Measurements from ENCODE around the gene SUMO3.

SUMO3 gene

DNA sequence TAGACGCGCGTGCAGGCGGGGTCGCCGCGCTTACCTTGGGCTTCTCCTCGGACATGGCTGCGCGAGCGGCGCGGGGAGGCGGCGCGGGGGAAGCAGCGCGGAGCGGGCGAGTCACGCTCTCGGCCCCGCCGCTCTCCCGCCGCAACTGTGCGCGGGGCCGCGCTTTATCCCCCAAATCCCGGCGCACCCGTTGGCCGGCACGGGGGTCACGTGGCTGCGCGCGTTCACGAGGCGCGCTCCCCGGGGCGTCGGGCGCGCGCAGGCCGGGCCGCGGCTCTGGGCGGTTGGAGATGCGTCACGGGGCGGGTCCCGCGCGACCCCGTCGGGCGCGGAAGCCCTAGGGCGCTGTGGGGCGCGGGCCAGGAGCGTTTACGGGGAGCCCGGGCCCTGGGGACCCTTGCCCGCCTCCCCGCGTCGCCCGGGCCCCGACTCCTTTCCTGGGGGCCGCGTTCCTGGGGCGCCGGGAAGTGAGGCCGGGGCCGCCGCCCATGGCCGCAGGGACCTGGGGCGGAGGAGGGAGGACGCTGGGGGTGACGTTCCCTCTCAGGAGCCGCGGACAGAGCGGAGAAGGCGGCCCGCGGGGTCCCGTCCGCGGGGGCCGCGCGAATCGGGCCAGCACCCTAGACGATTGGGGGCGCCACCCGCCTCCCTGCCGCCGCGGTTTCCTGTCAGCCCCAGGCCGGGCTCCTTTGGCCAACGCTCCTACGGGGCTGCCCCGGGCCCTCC, at the start of gene SUMO3:
SUMO3 (minus strand) TSS at position 149 of the 726 bp plus-strand sequence; CDS start at position 55, 94 bp downstream.
- peak; percentile 94 for DNase-seq (ENCODE audit: low read depth, low spot score)

DNA sequence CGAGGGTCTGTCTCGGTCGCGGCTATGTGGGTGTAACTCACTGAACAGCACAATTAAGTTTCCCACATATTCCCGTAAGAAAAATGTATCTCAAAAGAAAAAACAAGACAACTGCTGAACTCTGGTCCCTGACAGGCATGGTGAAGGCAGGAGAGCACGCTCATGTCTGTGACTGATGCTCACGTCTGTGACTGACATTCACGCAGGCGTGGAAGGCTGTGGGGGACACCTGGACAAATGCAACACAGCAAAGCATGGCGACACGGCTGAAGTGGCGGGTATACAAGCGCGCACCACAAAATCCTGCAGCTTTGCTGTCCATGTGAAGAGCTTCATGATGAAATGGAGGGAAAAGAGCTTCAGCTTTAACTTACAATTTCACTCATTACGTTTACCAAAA, 49.6 kb upstream of the SUMO3 start:
- DNase-seq (ENCODE audit: low read depth, low spot score), result no peak

DNA sequence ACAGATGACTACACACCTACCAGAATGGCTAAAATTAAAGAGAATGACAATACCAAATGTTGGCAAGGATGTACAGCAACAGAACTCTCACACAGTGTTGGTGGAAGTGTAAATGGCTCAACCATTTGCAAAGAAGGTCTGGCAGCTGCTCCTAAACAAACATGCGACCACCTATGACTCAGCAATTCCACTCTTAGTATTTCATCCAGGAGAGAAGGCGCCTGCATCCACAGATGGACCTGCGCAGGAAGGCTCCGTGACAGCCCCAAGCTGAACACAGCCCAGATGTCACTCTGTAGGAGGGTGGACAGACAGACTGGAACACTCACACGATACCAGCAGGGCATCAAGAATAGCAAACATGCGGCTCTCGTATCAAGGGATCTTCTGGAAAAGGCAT, 48.9 kb upstream of the SUMO3 start:
- DNase-seq (ENCODE audit: low read depth, low spot score), result peak; percentile 90

DNA sequence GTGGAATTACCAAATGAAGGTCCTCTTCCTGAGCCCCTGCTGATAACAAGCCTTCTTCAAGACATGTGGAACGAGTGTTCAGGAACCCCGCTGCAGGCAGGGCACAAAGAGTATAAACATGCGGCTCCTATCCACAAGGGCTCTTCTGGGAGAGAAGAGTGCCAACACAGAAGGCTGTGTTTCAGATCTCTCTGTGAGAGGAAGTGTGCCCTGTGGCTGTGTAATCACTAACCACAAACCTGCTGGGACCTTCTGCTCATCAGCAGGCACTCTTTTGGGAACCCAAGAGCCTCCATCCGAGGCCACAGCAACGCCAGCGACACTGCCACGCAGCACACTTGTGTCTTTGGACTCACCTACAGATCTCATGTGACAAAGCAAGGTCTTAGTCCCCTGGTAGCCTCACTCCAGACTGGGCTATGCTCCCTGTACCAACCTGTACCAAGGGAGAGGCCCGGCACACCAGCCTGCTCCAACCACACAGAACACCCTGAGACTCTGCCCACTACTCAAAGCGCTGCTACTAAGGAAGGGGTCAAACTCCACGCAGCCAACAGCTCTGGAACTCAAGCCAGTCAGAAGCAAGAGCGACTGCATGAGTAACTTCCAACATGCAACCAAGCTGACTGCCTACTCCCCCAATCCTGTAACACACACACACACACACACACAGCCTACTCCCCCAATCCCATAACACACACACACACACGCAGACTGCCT, 47.9 kb upstream of the SUMO3 start:
- no peak for DNase-seq (ENCODE audit: low read depth, low spot score)

DNA sequence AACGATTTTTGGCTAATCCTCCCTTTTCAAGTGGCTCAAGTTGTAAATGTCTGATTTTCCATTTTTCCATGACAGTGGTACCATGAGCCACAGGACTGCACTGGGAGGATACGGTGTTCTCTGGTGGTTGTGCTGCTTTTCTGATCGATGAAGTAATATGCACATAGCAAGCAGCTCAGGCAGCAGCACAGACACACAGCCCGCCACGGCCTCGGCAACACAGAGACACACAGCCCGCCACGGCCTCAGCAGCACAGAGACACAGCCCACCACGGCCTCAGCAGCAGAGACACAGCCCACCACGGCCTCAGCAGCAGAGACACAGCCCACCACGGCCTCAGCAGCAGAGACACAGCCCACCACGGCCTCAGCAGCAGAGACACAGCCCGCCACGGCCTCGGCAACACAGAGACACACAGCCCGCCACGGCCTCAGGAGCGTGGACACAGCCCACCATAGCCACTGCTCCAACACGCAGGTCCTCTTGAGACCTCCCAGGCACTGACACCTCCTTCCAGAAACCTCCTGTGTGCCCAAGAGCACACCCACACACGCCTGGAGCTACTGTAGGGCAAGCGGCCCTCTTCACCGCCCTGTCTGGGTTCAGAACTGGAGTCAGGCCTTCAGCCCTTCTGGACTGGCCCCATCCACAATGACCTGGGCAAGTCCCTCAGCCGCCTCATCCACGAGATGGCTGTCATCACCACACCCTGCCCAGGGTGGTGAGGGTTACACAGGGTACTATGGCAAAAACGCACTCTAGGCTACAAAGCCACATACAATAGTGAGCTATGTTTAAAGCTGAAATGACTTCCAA, 45.2 kb upstream of the SUMO3 start:
- DNase-seq (ENCODE audit: low read depth, low spot score), result no peak

DNA sequence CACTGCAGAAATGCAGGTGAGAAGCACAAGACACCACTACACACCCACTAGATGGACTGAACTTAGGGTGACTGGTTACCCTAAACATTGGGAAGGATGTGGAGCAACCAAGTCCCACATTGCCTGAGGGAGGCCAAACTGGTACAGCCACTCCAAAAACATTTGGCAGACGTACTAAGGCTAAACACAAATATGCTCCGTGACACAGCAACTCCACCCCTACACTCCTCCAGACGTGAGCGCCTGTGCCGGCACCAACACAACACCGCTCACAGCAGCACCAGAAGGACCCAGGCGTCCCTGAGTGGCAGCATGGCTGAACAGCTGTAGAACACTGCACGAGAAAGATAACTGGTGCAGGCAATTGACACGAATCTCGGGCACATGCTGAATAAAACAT, 40.9 kb upstream of the SUMO3 start:
- DNase-seq (ENCODE audit: low read depth, low spot score), result no peak

DNA sequence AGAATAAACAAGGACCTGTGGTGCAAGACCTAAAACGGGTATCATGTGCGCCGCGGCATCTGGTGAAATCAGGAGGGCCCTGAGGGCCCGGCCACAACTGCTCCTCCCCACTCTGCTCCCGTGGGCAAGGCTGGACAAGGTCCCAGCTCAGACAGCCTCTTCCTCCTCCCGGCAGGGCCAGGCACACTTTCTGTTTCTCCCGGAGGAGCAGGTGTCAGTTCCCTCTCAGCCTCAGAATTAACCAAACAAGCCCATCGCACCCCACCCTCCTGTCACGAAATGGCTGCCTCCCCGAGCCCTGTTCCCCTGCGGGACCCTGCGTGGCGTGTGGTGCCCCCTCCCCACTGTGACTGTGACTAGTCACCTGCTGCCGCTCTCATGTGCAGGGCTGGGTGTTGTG, 40.4 kb upstream of the SUMO3 start:
- no peak for DNase-seq (ENCODE audit: low read depth, low spot score)

DNA sequence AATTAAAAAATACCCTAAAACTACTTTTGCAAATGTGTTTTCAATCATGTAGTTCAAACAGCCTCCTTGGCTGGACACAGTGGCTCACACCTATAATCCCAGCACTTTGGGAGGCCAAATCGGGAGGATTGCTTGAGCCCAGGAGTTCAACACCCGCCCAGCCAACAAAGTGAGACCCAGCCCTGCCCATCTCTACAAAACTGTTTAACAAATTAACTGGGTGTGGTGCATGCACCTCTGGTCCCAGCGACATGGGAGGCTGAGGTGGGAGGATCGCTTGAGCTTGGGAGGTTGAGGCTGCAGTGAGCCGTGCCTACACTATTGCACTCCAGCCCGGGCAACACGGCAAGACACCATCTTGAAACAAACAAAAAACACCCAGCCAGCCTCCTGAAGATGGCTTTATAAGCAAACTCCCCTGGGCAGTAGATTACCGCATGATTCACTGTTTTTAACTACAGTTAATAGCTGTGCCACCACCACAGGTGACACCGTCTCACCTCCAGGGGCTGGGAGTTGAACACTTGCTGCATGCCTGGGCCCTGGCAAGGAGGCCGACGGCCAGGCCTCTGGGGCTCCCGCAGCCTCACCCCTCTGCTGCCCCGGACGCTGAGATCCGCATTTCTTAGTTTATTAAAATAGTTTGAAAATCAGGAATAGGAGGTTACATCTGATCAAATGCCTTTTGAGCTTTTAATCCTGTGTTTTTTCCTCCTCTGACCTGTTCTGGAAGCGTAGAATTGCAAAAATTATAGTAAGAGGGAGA, 39.4 kb upstream of the SUMO3 start:
- DNase-seq (ENCODE audit: low read depth, low spot score), result no peak

DNA sequence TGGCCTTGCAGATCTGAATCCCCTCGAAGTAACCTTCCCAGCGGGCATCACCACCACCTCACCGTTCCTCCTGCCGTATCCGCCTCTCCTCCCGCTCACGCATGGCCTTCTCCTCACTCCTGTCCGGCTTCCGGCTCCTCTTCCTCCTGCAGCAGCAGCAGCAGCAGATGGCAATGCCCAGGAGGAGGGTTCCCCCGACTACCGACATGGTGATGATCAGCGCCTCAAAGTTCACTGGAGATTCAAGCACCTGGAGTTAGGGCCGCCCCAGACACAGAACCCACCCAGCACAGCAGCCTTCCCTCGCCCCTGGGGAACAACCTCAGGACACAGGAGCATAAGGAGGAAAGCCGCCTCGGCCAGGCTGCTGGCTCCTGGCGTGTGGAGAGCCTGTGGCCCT, 38.3 kb upstream of the SUMO3 start:
- DNase-seq (ENCODE audit: low read depth, low spot score), result no peak

DNA sequence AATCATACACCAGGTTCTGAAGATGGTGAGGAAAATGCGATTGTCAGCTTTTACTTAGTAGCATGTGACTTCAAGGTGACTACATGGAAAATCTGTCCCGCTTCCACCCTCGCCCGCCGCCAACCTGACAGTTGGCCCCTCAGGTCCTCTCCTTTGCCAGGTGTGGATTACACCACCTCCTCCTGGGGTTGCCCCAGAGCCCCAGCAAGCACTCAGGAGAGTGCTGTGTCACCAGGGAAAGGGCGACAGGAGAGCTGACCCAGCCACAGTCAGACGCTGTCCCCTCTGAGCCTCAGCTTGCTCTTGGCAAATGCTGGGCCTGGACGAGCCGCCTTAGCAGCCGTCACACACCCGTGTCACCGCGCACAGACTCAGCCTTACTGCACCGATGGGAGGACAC, 37.7 kb upstream of the SUMO3 start:
- DNase-seq (ENCODE audit: low read depth, low spot score), result no peak

DNA sequence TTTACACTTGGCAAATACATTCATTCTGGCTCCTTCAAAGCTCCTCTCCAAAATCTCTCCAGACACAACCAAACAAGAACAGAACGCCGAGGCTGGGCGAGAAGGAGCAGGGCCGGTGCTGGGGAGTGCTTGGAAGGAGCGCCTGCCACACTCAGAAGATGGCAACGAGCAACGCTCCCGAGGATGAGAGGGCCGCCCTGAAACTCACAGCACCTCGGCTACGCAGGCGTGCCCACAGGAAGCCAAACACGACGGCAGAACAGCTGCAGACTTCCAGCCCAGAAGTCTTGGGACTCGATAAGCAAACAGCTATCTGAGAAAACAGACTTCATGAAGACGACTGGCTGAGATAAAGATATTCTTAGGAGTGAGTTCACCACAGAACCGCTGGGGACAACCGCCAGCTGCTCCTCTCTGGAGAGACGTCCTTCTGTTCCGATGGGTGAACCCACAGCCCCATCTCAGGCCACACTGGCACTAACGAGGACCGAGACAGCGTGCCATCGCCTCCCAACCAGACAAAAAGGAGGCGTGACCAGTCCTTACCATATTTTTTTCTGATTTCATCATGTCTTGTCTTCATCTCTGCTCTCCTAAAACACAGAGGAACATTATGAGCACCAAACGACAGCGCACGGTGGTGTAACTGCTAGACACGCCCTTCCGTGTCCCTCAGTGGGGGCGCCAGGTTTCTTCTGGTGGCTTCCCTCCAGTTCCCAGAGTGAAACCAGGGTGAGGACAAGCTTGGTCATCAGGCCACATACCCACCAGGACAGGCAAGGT, 37.0 kb upstream of the SUMO3 start:
- DNase-seq (ENCODE audit: low read depth, low spot score), result no peak

DNA sequence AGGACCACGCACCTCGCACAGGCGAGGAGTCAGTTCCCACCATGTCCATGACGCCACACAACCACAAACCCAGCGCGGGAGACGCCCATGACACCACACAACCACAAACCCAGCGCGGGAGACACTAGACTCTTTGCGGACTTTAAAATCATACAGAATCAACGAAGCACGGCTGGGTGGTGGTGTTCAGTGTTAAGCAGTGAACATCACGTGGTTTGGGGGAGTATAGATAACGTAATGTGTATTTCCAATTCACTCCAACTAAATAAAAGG, 36.5 kb upstream of the SUMO3 start:
- DNase-seq (ENCODE audit: low read depth, low spot score), result no peak

DNA sequence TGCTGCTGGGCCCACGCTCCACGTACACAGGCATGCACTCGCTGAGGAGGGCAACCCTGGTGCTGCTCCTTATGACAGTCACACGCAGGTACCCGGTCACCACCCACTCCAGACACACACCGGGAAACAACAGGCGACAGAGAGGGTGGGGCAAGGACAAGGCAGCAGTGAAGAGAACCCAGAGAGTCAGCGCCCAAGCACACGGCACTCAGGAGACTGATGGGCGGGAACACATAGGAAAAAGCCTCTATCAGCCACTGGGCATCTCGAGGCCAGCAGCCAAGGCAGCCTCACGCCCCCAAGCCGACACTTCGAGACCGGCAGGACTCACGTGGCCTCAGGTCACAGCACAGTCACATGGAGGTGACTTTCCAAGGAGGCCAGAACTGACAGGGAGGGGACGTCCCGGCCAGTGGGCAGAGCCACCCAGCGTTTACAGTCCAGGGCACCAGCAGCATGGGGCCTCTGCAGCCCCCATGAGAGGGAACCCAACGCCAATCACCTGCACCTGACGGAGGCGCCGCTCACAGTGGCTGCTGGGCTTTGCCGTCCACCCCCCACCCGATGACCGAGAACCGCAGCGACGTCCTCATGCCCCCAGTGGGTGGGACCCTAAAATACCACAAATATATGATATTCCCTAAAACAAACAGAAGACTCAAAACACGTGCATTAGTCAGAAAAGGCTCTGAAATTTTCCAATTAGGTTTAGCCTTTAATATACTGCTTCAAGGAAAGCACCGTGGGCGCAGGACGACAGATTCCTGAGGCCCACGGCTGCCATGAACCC, 35.9 kb upstream of the SUMO3 start:
- DNase-seq (ENCODE audit: low read depth, low spot score), result no peak

DNA sequence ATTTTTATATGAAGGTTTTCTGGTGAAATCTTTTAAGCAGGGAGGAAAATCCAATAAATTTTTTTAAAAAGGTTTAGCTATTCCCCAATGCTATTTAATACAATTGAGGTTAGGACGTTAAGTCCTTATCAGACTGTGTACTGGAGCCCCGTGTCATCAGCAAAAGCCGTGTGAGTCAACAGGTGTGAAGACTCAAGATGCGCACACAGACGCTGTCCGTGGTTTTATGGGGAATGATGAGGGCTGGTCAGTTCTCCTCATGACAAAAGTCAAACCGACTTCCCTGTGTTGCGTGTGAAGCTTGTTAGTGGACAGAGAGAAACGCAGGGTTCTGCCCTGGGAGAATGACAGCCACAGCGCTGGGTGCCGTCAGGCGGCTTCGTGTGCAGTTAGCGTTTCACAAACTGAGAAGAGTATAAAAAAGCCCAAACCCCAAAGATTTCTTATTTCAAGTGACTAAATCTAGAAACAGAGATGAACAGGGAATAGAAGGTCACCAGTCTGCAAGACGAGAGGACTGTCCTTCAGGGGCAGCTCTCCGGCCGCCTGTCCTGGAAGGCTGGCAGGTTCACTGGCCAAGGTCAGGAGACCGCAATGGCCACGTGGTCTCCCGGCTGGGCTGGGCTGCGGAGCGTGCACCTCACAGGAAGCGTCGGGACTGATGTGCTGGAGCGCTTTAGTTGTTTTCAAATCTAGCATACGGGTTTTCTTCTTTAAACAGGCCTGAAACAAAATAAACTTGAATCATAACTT, 33.2 kb upstream of the SUMO3 start:
- no peak for DNase-seq (ENCODE audit: low read depth, low spot score)

DNA sequence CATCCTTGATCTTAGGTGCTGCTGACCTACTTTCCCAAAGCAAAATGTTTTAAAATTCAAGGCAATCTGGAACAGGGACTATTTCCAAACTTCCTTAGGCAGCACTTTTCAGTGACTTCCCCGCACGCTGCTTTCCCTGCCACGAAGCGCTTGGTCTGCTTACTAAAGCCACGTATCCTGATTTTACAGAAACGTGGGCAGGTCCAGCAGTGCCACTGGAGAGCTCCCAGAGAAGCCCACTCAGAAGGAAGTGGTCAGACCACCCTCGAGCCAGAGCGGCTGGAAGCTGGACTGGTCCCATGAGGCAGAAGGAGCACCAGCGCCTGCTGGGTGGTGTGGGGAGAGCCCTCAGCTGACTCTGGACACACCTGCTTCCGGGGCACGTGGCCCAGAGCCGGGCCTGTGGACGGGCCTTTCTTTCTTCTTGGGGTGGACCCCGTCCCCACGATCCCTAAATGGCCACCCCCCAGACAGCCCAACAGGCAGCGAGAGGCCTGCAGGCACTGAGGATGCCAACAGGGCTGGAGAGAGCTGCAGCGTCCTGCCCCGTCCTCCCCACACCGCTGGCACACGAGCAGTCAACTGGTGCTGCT, 32.4 kb upstream of the SUMO3 start:
- DNase-seq (ENCODE audit: low read depth, low spot score), result no peak

DNA sequence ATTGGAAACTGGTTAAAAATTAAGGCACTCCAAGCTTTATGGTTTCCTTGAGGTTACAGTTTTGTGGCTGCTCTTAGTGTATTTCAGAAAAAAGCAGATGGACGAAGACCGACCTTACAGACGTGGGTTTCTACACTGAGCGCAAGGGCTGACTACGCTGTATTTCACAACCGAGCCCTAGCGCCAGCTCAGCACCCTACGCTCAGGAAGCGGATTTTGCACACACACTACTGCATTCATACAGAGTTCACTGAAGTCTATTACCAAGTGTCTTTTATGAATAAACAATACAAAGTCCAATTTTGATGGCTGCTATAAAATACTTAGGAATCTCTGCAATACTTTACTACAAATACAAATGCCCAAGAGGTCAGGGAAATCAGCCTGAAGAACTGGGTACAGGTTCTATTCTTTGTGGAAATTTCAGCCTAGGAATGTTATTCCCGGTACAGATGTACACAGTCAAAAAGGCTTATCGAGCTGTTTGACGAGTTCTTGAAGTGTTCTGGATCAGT, 31.8 kb upstream of the SUMO3 start:
- DNase-seq (ENCODE audit: low read depth, low spot score), result no peak

DNA sequence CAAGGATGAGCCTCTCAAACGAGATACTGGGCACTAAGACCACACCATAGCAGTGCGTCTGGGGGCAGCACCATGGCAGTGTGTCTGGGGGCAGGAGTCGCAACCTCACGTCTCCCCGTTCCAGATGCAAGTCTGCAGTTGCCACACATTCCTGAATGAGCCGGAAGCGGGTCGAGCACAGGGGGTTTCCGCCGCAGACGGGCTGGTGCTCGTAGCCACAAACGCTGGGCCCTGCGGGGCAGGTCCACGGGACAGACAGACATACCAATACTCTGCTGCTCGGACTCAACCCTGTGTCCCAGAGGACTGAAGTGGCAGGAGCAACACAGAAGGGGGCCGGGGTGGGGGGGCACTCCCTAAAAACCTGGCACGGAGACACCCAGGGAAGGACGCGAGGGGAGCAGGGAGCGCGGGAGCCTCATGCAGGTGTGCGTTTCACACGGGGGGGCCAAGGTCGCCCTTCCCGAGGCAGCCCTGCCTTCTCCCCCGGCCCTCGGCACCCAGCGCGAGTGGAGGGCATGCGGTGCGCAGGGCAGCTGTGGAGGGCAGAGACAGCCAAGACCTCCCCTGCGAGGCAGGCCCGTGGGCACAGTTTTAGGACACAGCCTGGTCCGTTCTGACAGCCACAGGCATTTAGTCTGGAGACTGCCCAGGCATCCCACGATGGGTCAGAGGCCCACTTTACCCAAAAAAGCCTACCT, 31.1 kb upstream of the SUMO3 start:
- DNase-seq (ENCODE audit: low read depth, low spot score), result no peak

DNA sequence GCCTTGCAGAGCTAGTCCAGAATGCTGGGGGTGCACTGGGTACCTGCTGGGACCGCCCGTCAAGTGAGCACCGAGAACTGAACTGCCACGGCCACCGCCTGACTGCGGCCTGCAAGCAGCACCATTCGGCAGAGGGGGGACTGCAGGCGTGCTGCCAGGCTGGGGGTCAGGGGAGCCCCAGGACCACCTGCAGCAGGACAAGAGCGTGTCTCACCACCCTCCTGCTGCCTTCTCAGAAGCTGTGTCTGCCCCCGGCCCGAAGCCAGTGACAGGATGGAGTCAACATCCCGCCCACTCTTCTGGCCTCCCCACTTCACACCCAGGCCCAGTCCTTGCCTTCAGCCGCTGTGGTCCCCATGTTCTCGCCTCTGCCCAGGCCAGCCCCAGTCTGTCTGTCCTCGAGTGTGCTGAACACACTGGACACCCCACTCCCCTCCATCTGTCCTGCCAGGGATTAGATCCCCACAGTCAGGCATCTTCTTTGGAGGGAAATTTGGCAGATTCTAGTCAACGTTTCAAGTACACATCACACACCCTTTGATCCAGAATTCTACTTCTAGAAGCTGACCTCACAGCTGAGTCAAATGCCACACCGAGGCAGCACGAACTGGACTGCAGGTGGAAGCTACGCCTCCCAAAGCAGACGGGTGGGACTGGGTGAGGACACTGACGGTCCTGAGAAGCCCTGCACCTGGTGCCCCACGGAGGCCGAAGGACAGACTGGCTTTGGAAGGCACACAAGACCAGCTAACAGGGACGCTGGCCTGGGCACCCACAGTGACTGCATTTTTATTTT, 29.6 kb upstream of the SUMO3 start:
- DNase-seq (ENCODE audit: low read depth, low spot score), result no peak
